Mucosa of descending colon (tissue), 3 donors: ENCODE measurements around the gene GNG7. TPM values are rescaled to one million over a fixed set of nuclear protein-coding genes. Genes with fewer than 3 reads are reported as not detected.

ENCODE experiments used
- ATAC-seq: fragments of 200-7000 bp; cut with Tn5 transposase; one replicate; pipeline ENCODE4 v1.9.1; 2020; ENCODE audit warnings: mild to moderate bottlenecking, moderate library complexity
- DNase-seq, 3 donors: peaks; one replicate each; pipeline ENCODE4 v3.0.0-alpha.2; 2020
- H3K36me3 ChIP-seq: fragments of 200-600 bp; one replicate; pipeline ENCODE4 v1.8.0; 2021; ENCODE audit warnings: low read depth, mild to moderate bottlenecking
- H3K4me1 ChIP-seq: fragments of 200-600 bp; one replicate; pipeline ENCODE4 v1.8.0; 2021; ENCODE audit warnings: low read depth, mild to moderate bottlenecking
- H3K4me3 ChIP-seq: fragments of 200-600 bp; one replicate; pipeline ENCODE4 v1.8.0; 2021; ENCODE audit warnings: mild to moderate bottlenecking
- H3K9me3 ChIP-seq: fragments of 200-600 bp; one replicate; pipeline ENCODE4 v1.8.0; 2021; ENCODE audit warnings: mild to moderate bottlenecking
- CTCF ChIP-seq: fragments of 200-600 bp; IDR thresholded peaks from one replicate; pipeline ENCODE4 v1.8.0; 2022; ENCODE audit warnings: antibody characterized with exemption, mild to moderate bottlenecking
- intact Hi-C, 2 donors: fragments of 100-400 bp; cut with DNase I in 1 of 2; cut with micrococcal nuclease in 1 of 2; formaldehyde crosslinking; loops; one replicate each; pipeline versions ENCODE4 v1.11.0 to v1.11.1; 2022; cut with DNase I, micrococcal nuclease
- total RNA-seq, 3 donors: library from RNA; stranded (reverse); fragmentation: NEBNext Ultra II Directional in 2 of 3; extraction: Animal tissue kit (Norgen Biotek cat#: 25700) in 2 of 3; gene quantifications; one replicate each; pipeline versions ENCODE4 v1.2.1 to v1.2.4, GENCODE V29; 2021 to 2023
- donor health status: DM: no; HTN: no; CAD: no; lungs with moderate emphysema.
- donor health status: DM: no; HTN: no; CAD: no.
- donor health status: DM: no; HTN: yes; CAD: no.

GNG7 gene
- total RNA-seq, 3 donors from 2014 or later = 2.5 to 6.9 (median 2.9) TPM

- no peaks in the 10 kb centered on the region for H3K4me1 ChIP-seq
- H3K9me3 ChIP-seq = no peaks in the 10 kb centered on the region
- no peak for TF ChIP-seq CTCF
- ATAC-seq (peak; percentile 88), DNase-seq (no peak)
- intact Hi-C loops = no loop called here
- H3K4me3 ChIP-seq = no peak overlapping the region
- H3K36me3 ChIP-seq = no peaks in the 10 kb centered on the region
Measured at GRCh38 chr19:2529473-2529918, 173.0 kb downstream of the GNG7 start.

DNA sequence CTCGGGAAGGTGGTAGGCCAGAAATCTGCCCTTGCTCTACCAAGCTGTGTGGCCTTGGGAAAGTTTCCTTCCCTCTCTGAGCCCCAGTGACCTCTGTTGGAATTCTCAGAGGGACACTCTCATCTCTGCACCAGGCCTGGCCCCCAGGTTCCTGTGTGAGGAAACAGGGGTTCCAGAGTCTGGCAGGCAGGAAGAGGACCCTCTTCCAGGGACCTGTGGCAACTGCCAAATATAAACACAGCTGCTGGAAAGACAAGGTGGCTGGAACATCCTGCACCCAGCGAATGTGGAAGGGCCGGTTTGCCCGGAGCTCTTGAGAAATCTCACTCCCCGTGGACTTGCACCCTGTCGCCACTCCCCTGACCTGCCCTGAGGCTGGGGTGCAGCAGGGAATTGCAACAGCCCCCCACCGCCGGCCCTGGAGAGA lies 173.8 kb downstream of the GNG7 start:
- no peak for TF ChIP-seq CTCF
- ATAC-seq (peak; percentile 35), DNase-seq (no peak)
- Histone ChIP-seq H3K4me1 (no peaks in the 10 kb centered on the region), H3K9me3 (no peaks in the 10 kb centered on the region), H3K36me3 (no peaks in the 10 kb centered on the region), H3K4me3 (no peak overlapping the region)
- intact Hi-C loops = no loop called here

GRCh38 chr19:2527686-2528085 lies 174.8 kb downstream of the GNG7 start:
- DNase-seq = no peak
- Histone ChIP-seq H3K36me3 (no peaks in the 10 kb centered on the region), H3K9me3 (no peaks in the 10 kb centered on the region), H3K4me1 (no peaks in the 10 kb centered on the region), H3K4me3 (no peak overlapping the region)
- intact Hi-C loops = no loop called here
- no peak for TF ChIP-seq CTCF
- ATAC-seq = no peak

DNA sequence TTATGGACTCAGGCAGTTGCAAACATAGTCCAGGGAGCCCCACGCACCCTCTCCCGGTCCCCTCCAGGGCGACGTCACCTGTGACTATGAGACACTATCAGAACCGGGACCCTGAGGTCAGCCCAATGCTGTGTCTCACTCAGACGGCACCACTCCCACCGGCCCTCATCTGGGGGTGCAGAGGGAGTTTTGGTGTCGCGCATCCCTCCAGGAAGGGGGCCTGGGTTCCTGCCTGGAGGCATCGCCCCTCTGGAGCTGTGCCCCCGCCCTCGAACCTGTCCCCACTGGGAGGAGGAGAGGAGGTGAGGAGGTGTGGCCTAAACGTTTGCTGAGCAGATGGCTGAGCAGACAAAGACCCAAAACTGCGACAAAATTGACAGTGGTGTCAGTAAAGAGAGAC lies 175.3 kb downstream of the GNG7 start:
- Histone ChIP-seq H3K36me3 (no peaks in the 10 kb centered on the region), H3K4me3 (no peak overlapping the region), H3K9me3 (no peaks in the 10 kb centered on the region), H3K4me1 (no peaks in the 10 kb centered on the region)
- DNase-seq = no peak
- no peak for ATAC-seq
- TF ChIP-seq CTCF = no peak
- intact Hi-C loops = no loop called here

GRCh38 chr19:2524840-2525723 lies 177.4 kb downstream of the GNG7 start:
- no peak for DNase-seq

More at GRCh38 chr19:2524840-2525723, 177.4 kb downstream of the GNG7 start:
- intact Hi-C loops = no loop called here
- no peak for TF ChIP-seq CTCF
- no peaks in the 10 kb centered on the region for H3K36me3 ChIP-seq
- H3K4me3 ChIP-seq = no peak overlapping the region
- no peaks in the 10 kb centered on the region for H3K9me3 ChIP-seq
- H3K4me1 ChIP-seq = no peaks in the 10 kb centered on the region
- peak; percentile 31 for ATAC-seq
